Measurements from ENCODE around the gene ARID1B. TPM values are rescaled to one million over a fixed set of nuclear protein-coding genes. Genes with fewer than 3 reads are reported as not detected.

Gene ARID1B
- total RNA-seq, 1 experiment from 2014 or later = 35.6 TPM

DNA sequence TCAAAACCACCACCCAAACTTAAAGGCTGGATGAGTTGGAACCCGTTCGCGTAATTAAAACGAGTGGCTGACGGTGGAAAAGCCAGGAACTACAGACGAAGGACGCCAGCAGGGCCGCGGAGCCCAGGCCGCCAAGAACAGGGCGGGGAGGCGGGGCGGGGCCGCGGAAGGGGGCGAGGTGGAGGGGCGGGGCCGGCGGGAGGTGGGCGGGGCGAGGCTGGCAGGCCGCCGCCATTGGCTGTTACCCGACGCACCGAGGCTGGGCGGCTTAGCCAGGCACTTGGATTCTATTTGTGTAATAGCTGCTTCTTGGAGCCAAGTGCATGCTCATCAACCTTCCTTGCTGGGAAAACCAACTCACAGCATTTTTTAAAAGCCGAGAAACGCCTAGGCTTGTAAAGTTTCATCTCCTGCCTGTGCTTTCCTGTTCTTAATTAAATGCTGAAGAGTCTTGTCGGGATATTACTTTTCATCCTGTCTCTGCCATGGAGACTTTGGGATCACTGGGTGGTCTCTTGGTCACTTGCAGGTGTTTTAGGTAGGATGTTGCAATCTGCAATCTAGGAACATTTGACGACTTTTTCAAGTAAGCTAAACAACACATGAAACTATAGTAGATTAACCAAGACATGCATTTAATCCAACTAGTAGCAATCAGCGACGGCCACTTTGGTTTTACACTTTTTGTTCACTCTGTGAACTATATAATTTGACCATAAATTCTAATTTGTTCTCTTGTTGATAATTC lies 245.0 kb downstream of the ARID1B start:
- H3K9me3 ChIP-seq (ENCODE audit: control insufficient read depth in 1 of 2, insufficient read depth in 1 of 2, low read depth in 1 of 2, low read length in 2 of 2) = peaks cover 4% of the 10 kb centered on the region in 2 experiments; a peak in 2 of 4 replicates
- H3K79me2 ChIP-seq (ENCODE audit: insufficient read depth, low read length) = peaks cover 18% of the 10 kb centered on the region
- peak overlapping the region; percentile 75 to 79 for H3K4me3 ChIP-seq (replicated peaks in 1 of 2; ENCODE audit: low read depth in 1 of 2, low read length in 2 of 2)
- no peaks in the 10 kb centered on the region for H3K27me3 ChIP-seq (ENCODE audit: insufficient read depth, low read length)
- TF ChIP-seq POLR2A (IDR thresholded peaks at IDR 0.05; ENCODE audit: borderline replicate concordance, extremely low read depth, insufficient read depth, insufficient read length) = peak; percentile 28
- no peak for TF ChIP-seq FOSL1 (IDR thresholded peaks at IDR 0.05; ENCODE audit: low read depth)
- TF ChIP-seq POLR2AphosphoS5 (IDR thresholded peaks at IDR 0.05; ENCODE audit: low read depth, low read length) = peak; percentile 40; the same call in 1 of the 2 replicates
- TF ChIP-seq, protein P1, sequence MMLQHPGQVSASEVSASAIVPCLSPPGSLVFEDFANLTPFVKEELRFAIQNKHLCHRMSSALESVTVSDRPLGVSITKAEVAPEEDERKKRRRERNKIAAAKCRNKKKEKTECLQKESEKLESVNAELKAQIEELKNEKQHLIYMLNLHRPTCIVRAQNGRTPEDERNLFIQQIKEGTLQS (IDR thresholded peaks at IDR 0.05) = no peak
- 0 out of 2 replicates have a peak, but pooled peaks have one; percentile 18 for TF ChIP-seq CEBPB (IDR thresholded peaks at IDR 0.05; ENCODE audit: low read depth)
- TF ChIP-seq, protein P2, sequence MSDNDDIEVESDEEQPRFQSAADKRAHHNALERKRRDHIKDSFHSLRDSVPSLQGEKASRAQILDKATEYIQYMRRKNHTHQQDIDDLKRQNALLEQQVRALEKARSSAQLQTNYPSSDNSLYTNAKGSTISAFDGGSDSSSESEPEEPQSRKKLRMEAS (IDR thresholded peaks at IDR 0.05) = no peak
- intact Hi-C loops (cut with micrococcal nuclease) = loop anchor here (2.0 kb wide), 2 partner anchors 241 to 303 kb away; no protein-coding TSS in a partner anchor
- ChIA-PET POLR2A (no interaction called here), CTCF (interaction anchor here (0.9 kb wide), 1 partner anchor 24 kb away, joined by 3 read pairs; no protein-coding TSS in a partner anchor), RAD21 (ENCODE audit: low non-redundant PET in 1 of 2, low total read pairs in 2 of 2, uncharacterized antibody in 2 of 2, unreplicated experiment in 2 of 2) (no interaction called here)
- H3K9ac ChIP-seq (ENCODE audit: low read length) = peak overlapping the region; percentile 92
- peak overlapping the region; percentile 81 for H3K27ac ChIP-seq (ENCODE audit: low read depth, low read length)
- peak; percentile 75 for ATAC-seq
- DNase-seq (ENCODE audit: low read depth, low spot score) = peak; percentile 31
- TSS peak; percentile 40 for BruUV-seq (replicated peaks)
- H3K36me3 ChIP-seq (ENCODE audit: control insufficient read depth in 1 of 2, insufficient read depth in 2 of 2, low read length in 2 of 2) = no peaks in the 10 kb centered on the region
- peaks cover 5% of the 10 kb centered on the region; the same call in 1 of the 2 replicates for H4K20me1 ChIP-seq (ENCODE audit: insufficient read depth)
- no peaks in the 10 kb centered on the region for H3K9me2 ChIP-seq (ENCODE audit: insufficient read depth)
- peak overlapping the region; percentile 94 for H3K4me2 ChIP-seq (ENCODE audit: low read length)
- H3K4me1 ChIP-seq (ENCODE audit: control insufficient read depth in 1 of 2, insufficient read depth in 2 of 2, low read length in 2 of 2) = peaks cover 5 to 14% of the 10 kb centered on the region in 2 experiments
- H2AFZ ChIP-seq (ENCODE audit: low read depth, low read length, poor library complexity, severe bottlenecking) = no peak overlapping the region

DNA sequence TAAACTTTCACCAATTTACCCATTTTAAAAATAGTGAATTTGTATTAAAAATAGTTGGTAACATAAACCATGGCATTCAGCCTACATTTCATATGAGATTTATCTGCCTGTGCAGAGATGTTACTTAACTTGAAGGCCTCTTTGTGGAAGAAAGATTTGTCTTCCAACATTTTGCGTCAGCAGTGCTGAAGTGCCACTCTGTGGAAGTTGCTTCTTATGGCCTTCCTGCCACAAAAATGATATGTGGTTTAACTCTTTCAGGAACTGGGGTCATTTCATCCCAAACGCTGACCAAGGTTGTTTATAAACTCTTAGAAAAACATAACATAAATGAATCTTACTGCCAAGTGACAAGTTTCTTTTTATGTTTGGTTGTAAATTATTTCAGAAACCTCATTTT lies 246.8 kb downstream of the ARID1B start:
- Histone ChIP-seq H2AFZ (ENCODE audit: low read depth, low read length, poor library complexity, severe bottlenecking) (no peak overlapping the region), H3K27ac (ENCODE audit: low read depth, low read length) (no peak overlapping the region), H3K4me3 (replicated peaks in 1 of 2; ENCODE audit: low read depth in 1 of 2, low read length in 2 of 2) (no peak overlapping the region), H3K9me2 (ENCODE audit: insufficient read depth) (no peaks in the 10 kb centered on the region), H3K4me1 (ENCODE audit: control insufficient read depth in 1 of 2, insufficient read depth in 2 of 2, low read length in 2 of 2) (peaks cover 5 to 14% of the 10 kb centered on the region in 2 experiments), H3K9ac (ENCODE audit: low read length) (no peak overlapping the region), H3K27me3 (ENCODE audit: insufficient read depth, low read length) (no peaks in the 10 kb centered on the region), H4K20me1 (ENCODE audit: insufficient read depth) (peaks cover 5% of the 10 kb centered on the region; the same call in 1 of the 2 replicates), H3K36me3 (ENCODE audit: control insufficient read depth in 1 of 2, insufficient read depth in 2 of 2, low read length in 2 of 2) (no peaks in the 10 kb centered on the region), H3K79me2 (ENCODE audit: insufficient read depth, low read length) (peaks cover 18% of the 10 kb centered on the region), H3K9me3 (ENCODE audit: control insufficient read depth in 1 of 2, insufficient read depth in 1 of 2, low read depth in 1 of 2, low read length in 2 of 2) (peaks cover 4% of the 10 kb centered on the region in 2 experiments; a peak in 2 of 4 replicates), H3K4me2 (ENCODE audit: low read length) (no peak overlapping the region)
- ATAC-seq (no peak), DNase-seq (ENCODE audit: low read depth, low spot score) (no peak)
- intact Hi-C loops (cut with micrococcal nuclease) = loop anchor here (2.0 kb wide), 2 partner anchors 243 to 305 kb away; no protein-coding TSS in a partner anchor
- CTCF ChIA-PET = no interaction called here
- no TSS peak for BruUV-seq (replicated peaks)
- TF ChIP-seq, protein P2 (IDR thresholded peaks at IDR 0.05) = no peak
- TF ChIP-seq EGR1 (IDR thresholded peaks at IDR 0.05; ENCODE audit: low read depth) (no peak), EZH2 (IDR thresholded peaks at IDR 0.05) (no peak), ZNF274 (IDR thresholded peaks at IDR 0.05; ENCODE audit: low read depth, low read length) (no peak), EZH2phosphoT487 (IDR thresholded peaks at IDR 0.05; ENCODE audit: borderline replicate concordance) (no peak), RAD21 (IDR thresholded peaks at IDR 0.05; ENCODE audit: low read depth) (no peak), ZFX (IDR thresholded peaks at IDR 0.05) (no peak), JUND (IDR thresholded peaks at IDR 0.05) (no peak)
- RAD21 ChIA-PET (ENCODE audit: low non-redundant PET in 1 of 2, low total read pairs in 2 of 2, uncharacterized antibody in 2 of 2, unreplicated experiment in 2 of 2) = no interaction called here
- POLR2A ChIA-PET = no interaction called here
